ENCODE measurements around the gene ITPRIPL2. TPM values are rescaled to one million over a fixed set of nuclear protein-coding genes. Genes with fewer than 3 reads are reported as not detected.

Gene ITPRIPL2
- total RNA-seq, 1 donor from 2014 or later = 39.2 TPM

GRCh38 chr16:19142939-19143598 lies 29.3 kb downstream of the ITPRIPL2 start:
- Mint-ChIP-seq H3K27ac (no peak overlapping the region), H3K9me3 (peaks cover 1% of the 10 kb centered on the region), H3K27me3 (ENCODE audit: low read depth) (peaks cover 3% of the 10 kb centered on the region), H3K4me1 (peaks cover 27% of the 10 kb centered on the region), H3K4me3 (no peak overlapping the region), H3K36me3 (no peaks in the 10 kb centered on the region)
- no peak for DNase-seq (ENCODE audit: low spot score in 2 of 2, unreplicated experiment in 2 of 2)
- no peak for TF ChIP-seq CTCF (IDR thresholded peaks at IDR 0.05; ENCODE audit: unreplicated experiment)

GRCh38 chr16:19143599-19143956 lies 29.8 kb downstream of the ITPRIPL2 start:
- no peaks in the 10 kb centered on the region for H3K36me3 Mint-ChIP-seq
- H3K4me3 Mint-ChIP-seq = no peak overlapping the region
- H3K4me1 Mint-ChIP-seq = peaks cover 25% of the 10 kb centered on the region
- no peak for DNase-seq (ENCODE audit: low spot score in 2 of 2, unreplicated experiment in 2 of 2)
- H3K27me3 Mint-ChIP-seq (ENCODE audit: low read depth) = peaks cover 4% of the 10 kb centered on the region
- H3K27ac Mint-ChIP-seq = no peak overlapping the region
- H3K9me3 Mint-ChIP-seq = peaks cover 6% of the 10 kb centered on the region
- no peak for TF ChIP-seq CTCF (IDR thresholded peaks at IDR 0.05; ENCODE audit: unreplicated experiment)

GRCh38 chr16:19145010-19145409 lies 31.2 kb downstream of the ITPRIPL2 start:
- TF ChIP-seq CTCF (IDR thresholded peaks at IDR 0.05; ENCODE audit: unreplicated experiment) = no peak
- no peak overlapping the region for H3K4me3 Mint-ChIP-seq
- peaks cover 14% of the 10 kb centered on the region for H3K4me1 Mint-ChIP-seq
- H3K36me3 Mint-ChIP-seq = no peaks in the 10 kb centered on the region
- H3K27me3 Mint-ChIP-seq (ENCODE audit: low read depth) = peaks cover 14% of the 10 kb centered on the region
- no peak for DNase-seq (ENCODE audit: low spot score in 2 of 2, unreplicated experiment in 2 of 2)
- H3K9me3 Mint-ChIP-seq = peaks cover 10% of the 10 kb centered on the region
- no peak overlapping the region for H3K27ac Mint-ChIP-seq

- peaks cover 25% of the 10 kb centered on the region for H3K27me3 Mint-ChIP-seq (ENCODE audit: low read depth)
- H3K36me3 Mint-ChIP-seq = no peaks in the 10 kb centered on the region
- no peak overlapping the region for H3K27ac Mint-ChIP-seq
- no peak overlapping the region for H3K4me3 Mint-ChIP-seq
- H3K4me1 Mint-ChIP-seq = peaks cover 7% of the 10 kb centered on the region
- no peak for DNase-seq (ENCODE audit: low spot score in 2 of 2, unreplicated experiment in 2 of 2)
- TF ChIP-seq CTCF (IDR thresholded peaks at IDR 0.05; ENCODE audit: unreplicated experiment) = no peak
- peaks cover 10% of the 10 kb centered on the region for H3K9me3 Mint-ChIP-seq
These were observed 33.4 kb downstream of the ITPRIPL2 start for GRCh38 chr16:19147126-19147525.

GRCh38 chr16:19147627-19148026 lies 33.9 kb downstream of the ITPRIPL2 start:
- no peak for TF ChIP-seq CTCF (IDR thresholded peaks at IDR 0.05; ENCODE audit: unreplicated experiment)
- H3K4me3 Mint-ChIP-seq = no peak overlapping the region
- H3K27me3 Mint-ChIP-seq (ENCODE audit: low read depth) = peaks cover 26% of the 10 kb centered on the region
- H3K4me1 Mint-ChIP-seq = peaks cover 7% of the 10 kb centered on the region
- H3K27ac Mint-ChIP-seq = no peak overlapping the region
- no peaks in the 10 kb centered on the region for H3K36me3 Mint-ChIP-seq
- DNase-seq (ENCODE audit: low spot score in 2 of 2, unreplicated experiment in 2 of 2) = no peak
- peaks cover 10% of the 10 kb centered on the region for H3K9me3 Mint-ChIP-seq

GRCh38 chr16:19148189-19148588 lies 34.4 kb downstream of the ITPRIPL2 start:
- no peak for DNase-seq (ENCODE audit: low spot score in 2 of 2, unreplicated experiment in 2 of 2)
- H3K36me3 Mint-ChIP-seq = no peaks in the 10 kb centered on the region
- H3K27me3 Mint-ChIP-seq (ENCODE audit: low read depth) = peaks cover 28% of the 10 kb centered on the region
- no peak overlapping the region for H3K4me3 Mint-ChIP-seq
- no peak overlapping the region for H3K27ac Mint-ChIP-seq
- peaks cover 5% of the 10 kb centered on the region for H3K4me1 Mint-ChIP-seq
- no peak for TF ChIP-seq CTCF (IDR thresholded peaks at IDR 0.05; ENCODE audit: unreplicated experiment)
- H3K9me3 Mint-ChIP-seq = peaks cover 10% of the 10 kb centered on the region
